Measurements from ENCODE around the gene ARHGEF33. TPM values are rescaled to one million over a fixed set of nuclear protein-coding genes. Genes with fewer than 3 reads are reported as not detected.

ARHGEF33 gene
- total RNA-seq, 1 experiment from 2014 or later: 0.47 TPM

DNA sequence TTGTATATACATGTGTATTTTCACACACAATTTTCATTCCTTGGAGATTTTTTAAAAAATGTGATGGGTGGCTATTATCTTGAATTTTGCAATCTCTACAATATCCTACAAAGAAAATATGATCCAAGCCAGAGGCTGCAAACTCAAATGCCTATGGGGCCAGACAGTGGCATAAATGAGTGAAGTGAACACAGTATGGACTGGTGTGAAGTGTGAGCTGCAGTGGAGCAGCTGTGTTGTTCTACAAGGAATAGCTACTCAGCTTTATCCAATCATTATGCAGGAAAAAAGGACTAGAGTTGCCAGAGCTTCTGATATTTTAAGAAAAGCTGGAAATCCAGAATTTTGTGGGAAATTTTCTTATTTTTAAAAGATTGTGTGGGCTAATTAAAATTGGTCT lies 62.1 kb downstream of the ARHGEF33 start:
- DNase-seq (ENCODE audit: extremely low read depth, low read depth): no peak

DNA sequence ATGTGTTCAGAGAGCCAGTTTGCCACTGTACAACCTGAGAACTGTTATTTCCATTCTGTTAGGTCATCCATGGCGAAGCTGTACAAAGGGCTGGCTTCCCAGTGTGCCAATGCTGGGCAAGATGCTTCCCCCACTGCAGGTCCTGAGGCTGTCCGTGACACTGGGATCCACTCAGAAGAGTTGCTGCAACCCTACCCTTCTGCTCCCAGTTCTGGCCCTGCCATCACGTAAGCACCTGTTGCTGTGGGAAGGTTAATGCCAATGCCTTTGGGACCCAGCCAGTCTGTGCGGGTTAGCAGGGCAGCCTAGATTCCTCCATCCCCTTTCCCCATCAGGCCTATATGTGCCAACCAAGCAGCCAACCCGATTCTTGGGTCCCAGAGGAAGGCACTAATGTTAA lies 68.3 kb downstream of the ARHGEF33 start:
- no peak for DNase-seq (ENCODE audit: extremely low read depth, low read depth)

DNA sequence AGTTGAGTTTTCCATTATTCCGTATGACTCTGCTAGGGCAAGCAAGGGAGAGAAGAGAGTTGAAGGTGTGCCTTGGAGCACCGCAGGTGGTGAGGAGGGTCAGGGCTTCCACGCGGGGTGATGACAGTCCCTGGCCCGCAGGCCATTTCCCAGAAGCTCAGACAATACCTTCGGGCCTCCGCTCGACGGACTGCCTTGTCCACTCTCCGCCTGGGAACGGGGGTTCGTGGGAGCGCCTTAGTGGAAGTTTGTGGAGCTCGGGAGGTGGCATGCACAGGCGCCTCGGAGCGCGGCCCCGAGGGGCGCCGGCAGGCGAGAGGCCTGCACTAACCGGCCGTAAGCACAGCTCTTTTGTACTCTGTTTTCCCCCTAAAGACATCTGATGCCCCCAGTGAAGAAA lies 69.8 kb downstream of the ARHGEF33 start:
- DNase-seq (ENCODE audit: extremely low read depth, low read depth): no peak

DNA sequence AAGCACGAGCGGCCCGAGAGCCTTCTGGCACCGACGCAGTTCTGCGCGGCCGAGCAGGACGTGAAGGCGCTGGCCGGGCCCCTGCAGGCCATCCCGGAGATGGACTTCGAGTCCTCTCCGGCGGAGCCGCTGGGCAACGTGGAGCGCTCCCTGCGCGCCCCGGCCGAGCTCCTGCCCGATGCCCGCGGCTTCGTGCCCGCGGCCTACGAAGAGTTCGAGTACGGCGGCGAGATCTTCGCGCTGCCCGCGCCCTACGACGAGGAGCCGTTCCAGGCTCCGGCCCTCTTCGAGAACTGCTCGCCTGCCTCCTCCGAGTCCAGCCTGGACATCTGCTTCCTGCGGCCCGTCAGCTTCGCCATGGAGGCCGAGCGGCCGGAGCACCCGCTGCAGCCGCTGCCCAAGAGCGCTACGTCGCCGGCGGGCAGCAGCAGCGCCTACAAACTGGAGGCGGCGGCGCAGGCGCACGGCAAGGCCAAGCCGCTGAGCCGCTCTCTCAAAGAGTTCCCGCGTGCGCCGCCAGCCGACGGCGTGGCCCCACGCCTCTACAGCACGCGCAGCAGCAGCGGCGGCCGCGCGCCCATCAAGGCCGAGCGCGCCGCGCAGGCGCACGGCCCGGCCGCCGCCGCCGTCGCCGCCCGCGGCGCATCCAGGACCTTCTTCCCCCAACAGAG lies 70.4 kb downstream of the ARHGEF33 start:
- DNase-seq (ENCODE audit: extremely low read depth, low read depth): peak; percentile 79

DNA sequence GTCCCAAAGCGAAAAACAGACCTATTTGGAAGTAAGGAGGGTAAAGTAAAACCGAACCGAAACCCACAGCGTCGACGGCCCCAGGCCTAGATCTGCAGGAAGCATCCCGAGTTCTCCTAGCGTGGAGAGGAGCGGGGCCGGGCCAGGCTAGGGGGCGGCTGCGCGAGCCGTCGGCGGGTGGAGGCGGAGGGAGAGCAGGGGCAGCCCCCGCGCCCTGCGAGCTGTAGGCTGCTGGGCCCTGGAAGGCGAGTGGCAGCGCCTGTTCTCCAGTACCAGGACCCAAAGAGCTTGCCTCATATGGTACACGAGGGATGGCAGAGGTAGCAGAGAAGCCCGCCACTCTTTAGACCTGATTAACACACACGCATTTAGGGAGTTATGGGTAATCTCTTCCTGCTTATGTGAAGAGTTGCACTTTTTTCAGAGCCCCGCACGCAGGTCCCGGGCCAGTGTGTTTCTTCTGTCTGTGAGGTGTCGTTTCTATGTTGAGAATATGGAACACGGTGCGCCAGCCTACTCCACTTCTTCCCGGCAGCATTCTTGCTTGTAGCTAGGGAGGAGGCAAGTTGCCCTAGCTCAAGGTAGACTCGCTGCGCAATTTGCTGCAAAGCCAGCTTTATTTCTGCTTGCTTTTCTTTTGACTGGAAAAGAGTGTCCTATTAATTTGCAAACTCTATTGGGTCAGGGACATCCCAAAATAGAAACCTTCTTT lies 71.1 kb downstream of the ARHGEF33 start:
- no peak for DNase-seq (ENCODE audit: extremely low read depth, low read depth)

DNA sequence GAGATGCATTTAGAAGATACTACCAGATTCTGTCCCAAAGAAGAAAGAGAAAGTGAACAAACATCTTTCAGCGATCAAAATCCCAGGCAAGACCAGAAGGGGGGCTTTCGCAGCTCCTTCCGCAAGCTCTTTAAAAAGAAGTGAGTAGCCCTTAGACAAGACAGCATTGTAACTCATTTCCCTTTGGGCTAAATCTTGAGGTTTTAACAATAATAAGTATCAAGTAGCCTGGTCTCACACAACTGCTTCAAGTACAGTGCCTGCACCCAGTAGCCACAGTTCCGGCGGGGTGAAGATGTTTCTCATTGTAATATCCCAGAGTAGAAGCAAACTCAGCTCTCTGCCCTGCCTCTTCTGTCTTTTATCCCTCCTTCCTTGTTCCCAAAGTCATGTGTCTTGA lies 76.3 kb downstream of the ARHGEF33 start:
- DNase-seq (ENCODE audit: extremely low read depth, low read depth): no peak

DNA sequence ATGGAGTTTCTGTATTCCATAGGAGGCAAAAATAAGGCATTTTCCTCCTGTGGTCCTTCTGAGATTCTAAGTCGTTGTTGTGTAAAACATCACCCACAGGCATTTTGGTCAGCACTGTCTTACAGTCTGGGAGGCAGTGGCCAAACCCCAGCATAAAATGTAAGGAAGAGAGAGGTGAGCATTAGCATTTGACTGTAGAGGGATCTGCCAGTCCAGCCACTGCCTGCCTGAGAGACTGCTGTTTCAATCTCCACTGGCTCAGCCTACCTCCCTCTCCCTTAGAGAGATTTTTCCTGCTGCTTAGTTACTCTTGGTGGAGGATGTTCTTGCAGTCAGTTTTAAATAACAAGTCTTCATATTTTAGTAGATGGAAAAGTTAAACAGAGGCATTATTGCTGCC lies 77.0 kb downstream of the ARHGEF33 start:
- DNase-seq (ENCODE audit: extremely low read depth, low read depth): no peak

DNA sequence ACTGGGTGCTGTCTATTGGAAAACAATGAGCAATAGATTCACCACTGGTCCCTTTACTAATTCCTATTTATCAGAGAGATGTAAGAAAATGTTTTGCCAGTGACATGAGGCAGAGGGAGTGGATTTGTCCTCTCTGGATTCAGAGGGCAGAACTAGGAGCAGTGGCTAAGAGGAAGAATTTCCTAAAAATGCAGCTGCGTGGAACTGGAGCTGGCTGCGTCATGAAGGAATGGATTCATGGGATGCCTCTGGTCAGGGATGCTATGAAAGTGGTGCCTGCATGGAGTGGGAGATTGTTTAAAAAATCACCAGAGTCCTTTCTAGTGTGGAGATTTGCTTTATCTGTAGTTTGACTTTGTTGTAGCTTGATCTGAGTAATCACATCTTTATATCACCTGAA lies 78.3 kb downstream of the ARHGEF33 start:
- no peak for DNase-seq (ENCODE audit: extremely low read depth, low read depth)

DNA sequence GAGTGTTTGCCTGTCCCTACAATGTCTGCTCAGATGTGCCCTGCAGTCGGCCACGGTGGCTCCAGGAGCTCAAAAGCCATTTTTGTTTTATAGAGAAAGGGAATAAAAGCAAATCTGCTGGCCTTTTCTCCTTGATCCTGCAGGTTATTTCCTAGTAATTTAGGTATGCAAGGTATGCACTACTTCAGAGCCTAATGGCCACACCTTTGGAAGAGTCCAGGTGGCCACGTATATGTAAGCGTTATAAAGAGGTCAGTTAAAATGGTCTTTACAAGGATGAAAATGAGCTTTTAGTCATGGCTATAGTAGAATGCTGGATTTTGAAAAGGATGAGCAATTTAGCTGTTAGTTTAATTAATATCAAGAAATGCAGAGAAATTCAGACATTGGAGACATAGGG lies 81.7 kb downstream of the ARHGEF33 start:
- no peak for DNase-seq (ENCODE audit: extremely low read depth, low read depth)

DNA sequence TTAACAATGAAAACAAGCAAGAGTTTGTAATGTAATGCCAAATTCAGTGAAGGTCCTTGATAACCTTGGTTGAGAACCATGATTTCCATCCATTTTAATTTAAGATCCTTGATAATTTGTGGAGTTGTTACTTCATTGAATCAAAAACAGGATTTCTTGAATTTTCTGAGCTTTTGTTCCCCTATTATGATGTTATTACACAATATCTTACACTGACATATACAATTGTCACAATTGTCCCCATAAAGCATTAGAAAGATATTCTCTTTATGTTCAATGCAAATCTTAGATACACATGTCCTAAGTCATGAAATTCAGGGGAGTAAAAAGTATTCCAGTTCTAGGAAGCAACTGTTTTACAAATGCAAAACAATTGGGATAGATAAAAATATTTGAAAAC lies 83.6 kb downstream of the ARHGEF33 start:
- DNase-seq (ENCODE audit: extremely low read depth, low read depth): no peak

DNA sequence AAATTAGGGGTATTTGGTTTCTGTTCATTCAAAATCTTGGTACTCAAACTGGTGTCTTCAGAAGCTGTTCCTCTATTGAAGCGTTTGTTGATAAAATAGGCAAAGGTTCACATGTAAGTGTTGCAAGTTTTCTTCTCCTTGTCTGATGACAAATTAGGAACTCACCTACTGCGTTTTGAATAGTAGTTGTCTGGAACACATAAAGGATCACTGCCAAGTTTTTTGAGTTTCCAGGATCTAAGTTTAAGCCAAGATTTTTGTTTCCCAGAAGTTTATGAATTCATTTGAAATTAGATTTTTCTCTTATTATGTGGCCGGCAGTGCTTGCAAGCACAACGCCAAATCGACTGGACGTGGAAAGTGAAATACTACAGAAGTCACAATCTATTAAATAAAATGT lies 85.4 kb downstream of the ARHGEF33 start:
- no peak for DNase-seq (ENCODE audit: extremely low read depth, low read depth)

DNA sequence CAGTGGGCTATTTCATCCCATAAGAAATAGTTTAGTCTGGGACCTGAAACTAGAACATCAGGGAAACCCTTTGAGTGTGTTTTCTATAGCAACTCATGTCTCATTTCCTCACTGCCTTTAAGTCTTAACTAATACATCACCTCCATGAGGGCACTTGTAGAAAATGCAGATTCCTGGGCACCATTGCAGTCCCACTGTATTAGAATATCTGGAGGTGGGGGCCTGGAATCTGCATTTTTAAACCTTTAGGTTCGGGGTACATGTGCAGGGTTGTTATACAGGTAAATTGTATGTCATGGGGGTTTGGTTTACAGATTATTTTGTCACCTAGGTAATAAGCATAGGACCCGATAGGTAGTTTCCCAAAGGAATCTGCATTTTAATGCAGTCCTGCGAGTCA lies 87.4 kb downstream of the ARHGEF33 start:
- no peak for DNase-seq (ENCODE audit: extremely low read depth, low read depth)

DNA sequence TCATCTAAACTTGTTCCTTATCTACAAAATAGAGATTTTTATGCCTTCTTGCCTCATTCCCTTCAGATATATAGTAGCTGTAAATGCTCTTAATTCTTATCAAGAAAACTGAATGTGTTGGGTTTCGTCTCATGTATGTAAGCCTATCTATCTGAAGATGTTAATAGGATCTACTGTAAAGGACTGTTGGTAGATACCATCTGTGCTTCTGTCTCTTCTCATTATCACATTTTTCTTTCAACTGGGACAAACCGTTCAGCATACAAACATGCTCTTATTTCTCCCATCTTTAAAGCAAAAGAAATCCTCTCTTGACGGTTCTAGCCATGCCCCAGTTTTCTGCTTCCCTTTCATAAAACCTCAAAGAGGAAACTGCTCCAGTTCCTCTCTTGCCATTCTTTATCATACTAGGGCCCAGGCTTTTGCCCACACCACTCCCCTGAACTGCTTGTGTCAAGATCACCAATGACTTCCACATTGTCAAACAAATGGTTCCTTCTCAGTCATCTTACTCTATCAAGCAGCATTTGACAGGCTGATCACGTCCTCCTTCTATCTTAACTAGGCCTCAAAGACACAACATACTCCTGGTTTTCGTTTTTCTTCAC lies 88.7 kb downstream of the ARHGEF33 start:
- DNase-seq (ENCODE audit: extremely low read depth, low read depth): no peak

DNA sequence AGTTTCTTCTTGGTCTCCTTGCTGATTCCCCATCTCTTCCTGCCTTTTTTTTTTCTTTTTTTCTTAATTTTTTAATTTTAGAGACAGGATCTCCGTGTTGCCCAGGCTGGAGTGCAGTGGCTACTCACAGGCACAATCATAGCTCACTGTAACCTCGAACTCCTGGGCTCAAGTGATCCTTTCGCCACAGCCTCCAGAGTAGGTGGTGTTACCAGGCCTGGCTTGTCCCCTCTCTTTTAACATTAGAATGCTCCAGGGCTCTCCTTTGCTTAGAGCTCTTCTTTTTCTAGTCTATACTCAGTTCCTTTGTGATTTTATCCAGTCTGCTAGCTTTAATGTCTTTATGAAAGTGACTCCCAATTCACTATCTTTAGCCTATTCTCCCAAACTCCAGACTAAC lies 89.2 kb downstream of the ARHGEF33 start:
- DNase-seq (ENCODE audit: extremely low read depth, low read depth): no peak

DNA sequence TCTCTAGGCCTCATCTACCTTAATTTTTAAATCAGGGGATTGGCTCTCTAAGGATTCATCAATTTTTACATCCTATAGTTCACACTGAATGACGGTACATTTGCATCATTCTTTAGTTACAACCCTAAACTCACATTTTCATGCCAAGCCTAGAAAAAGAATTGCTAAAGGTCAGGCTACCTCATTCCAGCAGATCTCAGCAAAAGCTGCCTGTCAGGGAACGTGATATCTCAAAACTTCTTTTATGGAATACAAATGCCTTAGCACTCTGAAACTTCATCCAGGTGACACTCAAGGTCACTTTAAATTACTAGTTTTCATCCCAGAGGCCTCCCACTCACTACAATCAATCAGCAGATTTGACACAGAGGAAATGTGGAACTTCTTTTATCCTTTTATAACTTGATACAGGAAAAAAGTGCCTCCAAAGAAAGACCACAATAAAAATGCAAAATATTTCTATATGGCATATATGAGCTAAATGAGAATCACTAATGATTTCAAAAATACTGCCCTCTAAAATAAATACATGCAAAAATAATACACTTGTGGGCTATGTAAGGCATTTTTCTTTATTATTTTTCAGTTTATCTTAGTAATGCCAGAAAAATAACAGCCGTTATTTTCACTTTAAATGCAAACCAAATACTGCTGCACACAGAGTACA lies 91.5 kb downstream of the ARHGEF33 start:
- no peak for DNase-seq (ENCODE audit: extremely low read depth, low read depth)

DNA sequence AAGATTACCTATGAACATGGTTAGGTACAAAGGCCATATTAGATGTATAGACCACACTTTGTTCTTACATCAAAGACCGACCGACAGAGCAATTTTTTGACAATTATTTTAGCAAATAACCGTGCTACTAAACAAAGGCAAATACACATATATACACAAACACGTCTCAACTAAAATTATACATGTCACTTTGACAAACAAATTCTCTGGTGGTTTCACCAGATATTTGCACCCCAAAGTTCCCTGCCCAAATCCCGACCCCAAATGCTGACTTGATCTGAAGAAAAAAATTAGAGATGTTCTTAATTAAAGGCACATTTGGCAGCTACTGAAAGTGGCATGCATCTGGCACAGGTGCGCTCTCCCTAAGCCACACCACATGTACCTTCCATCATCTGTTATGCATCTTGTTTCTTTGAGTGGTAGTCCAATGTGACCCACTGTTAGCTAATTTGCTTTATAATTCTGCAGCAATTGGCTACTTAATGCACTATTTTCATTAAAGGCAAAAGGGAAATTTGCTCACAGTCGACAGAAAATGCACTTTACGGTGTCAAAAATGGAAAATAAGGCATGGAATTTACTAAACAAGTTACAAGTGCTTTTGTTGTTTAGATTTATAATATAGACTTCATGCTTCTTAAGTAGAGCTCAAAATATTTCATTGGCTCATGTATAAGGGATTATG lies 92.1 kb downstream of the ARHGEF33 start:
- DNase-seq (ENCODE audit: extremely low read depth, low read depth): no peak

DNA sequence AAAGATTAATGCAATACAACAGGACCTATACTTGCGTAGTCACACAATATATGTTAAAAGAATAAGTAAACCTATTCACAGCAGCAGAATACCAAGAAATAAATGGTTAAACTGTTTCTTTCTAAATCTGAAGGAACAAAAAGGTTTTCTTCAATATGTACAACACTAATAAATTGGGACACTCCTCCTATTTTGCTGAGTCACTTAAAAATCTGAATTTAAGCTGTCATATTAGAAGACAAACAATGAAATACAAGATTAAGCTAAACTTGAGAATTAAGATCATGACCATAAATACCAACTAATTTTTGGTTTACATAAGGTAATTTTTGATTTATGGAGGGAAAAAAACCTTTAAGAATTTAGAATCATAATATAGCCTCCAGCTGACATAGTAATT lies 92.8 kb downstream of the ARHGEF33 start:
- DNase-seq (ENCODE audit: extremely low read depth, low read depth): no peak

DNA sequence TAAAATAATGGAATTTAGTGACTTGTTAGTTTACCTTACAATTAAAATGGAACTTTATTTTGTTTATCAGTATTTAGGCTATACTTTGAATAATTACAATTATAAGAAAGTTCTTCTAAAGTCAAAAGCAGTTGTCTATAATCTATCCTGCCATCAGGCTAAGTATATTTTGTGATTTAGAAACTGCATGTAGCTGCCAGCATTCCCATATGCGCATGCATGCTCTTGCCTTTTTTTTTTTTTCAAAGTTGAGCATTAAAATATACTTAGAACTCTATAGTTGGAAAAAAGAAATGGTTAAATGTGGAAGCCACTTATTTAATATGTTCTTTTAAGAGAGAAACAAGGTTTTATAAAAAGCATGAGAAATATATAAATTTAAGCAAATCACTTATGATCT lies 99.0 kb downstream of the ARHGEF33 start:
- DNase-seq (ENCODE audit: extremely low read depth, low read depth): no peak

DNA sequence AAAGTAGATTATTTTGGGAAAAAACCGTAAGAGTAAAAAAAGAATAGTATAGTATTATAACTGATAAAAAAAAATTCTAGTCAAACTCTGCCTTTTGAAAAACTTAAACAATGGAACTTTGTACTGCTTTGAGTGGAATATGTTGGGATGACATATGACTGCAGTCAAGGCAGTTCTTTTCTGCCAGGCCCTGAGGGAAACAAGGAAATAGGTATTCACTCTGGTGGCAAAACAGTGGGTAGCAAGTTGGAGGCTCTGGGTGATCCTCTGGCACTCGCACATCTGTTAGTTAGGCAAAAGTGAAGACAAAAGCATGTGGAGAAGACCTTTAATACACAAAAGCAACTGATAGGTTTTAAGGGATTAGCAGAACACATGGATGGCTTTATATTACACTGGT lies 102.2 kb downstream of the ARHGEF33 start:
- no peak for DNase-seq (ENCODE audit: extremely low read depth, low read depth)

DNA sequence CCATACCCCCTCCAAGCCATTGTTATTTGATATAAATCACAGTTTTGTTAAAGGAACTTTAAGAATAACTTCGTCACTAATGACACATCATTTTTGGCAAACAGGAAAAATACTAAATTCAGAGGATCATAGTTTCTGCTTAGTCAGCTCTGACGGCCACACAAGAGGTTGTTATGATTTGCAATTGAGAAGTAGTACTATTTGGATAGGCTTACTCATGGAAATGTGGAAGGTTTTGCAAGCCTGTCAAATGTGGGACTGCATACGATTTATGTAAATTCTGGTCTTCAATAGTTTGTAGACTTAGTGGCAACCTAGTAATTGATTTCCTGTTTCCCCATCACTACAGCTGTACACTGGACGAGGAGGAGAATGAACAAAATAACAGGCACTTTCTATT lies 108.1 kb downstream of the ARHGEF33 start:
- peak; percentile 18 for DNase-seq (ENCODE audit: extremely low read depth, low read depth)

DNA sequence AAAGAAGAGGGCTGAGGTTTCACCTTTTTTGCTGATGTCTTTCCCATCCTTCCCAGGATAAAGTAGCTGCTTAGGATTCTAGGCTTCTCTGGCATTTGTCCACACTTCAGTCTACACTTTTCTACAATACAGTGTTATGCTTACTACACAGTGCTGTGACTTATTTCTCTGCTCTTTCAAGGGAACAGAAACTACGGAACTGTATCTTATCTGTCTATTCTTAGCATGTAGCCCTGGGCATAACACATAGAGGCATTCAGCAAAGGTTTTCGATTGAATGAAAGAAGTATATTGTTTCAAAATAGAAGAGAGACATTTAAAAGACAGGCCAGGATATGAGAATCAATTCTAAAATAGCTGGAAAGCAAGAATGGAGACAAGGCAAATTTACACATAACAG lies 110.9 kb downstream of the ARHGEF33 start:
- DNase-seq (ENCODE audit: extremely low read depth, low read depth): no peak
